OCI-LY3 (cell line): Measurements from ENCODE around the gene SMIM21.

Experiments
- H2AFZ ChIP-seq: fragments of 200-600, 300-600 bp; shearing (Covaris generic); 2 replicates; pipeline ENCODE4 v1.6.0; 2014; ENCODE audit warnings: antibody characterized with exemption, low read depth, low read length
- H3K27ac ChIP-seq: fragments of 200-600, 300-600 bp; sonication (generic); 2 replicates; pipeline ENCODE4 v1.5.1; 2014; ENCODE audit warnings: mild to moderate bottlenecking, low read length, moderate library complexity, mixed read lengths
- H3K27me3 ChIP-seq: fragments of 200-600, 300-600 bp; sonication (generic); 2 replicates; pipeline ENCODE4 v1.6.1; 2014; ENCODE audit warnings: low read depth, low read length, mixed read lengths
- H3K36me3 ChIP-seq: fragments of 200-600, 300-600 bp; sonication (generic); replicated peaks from 2 replicates; pipeline ENCODE3; 2014; ENCODE audit warnings: low read depth, low read length, mixed read lengths
- H3K4me1 ChIP-seq: fragments of 300-600, 200-600 bp; sonication (generic); 2 replicates; pipeline ENCODE4 v1.6.1; 2014; ENCODE audit warnings: low read length, mixed read lengths
- H3K4me2 ChIP-seq: fragments of 200-600, 300-600 bp; sonication (generic); 2 replicates; pipeline ENCODE4 v1.6.1; 2014; ENCODE audit warnings: low read length, mixed read lengths
- H3K4me3 ChIP-seq: fragments of 300-600, 200-600 bp; sonication (generic); 2 replicates; pipeline ENCODE4 v1.5.1; 2014; ENCODE audit warnings: antibody characterized with exemption, mild to moderate bottlenecking, low read length, moderate library complexity
- H3K79me2 ChIP-seq: fragments of 300-600, 200-600 bp; shearing (Covaris generic); 2 replicates; pipeline ENCODE4 v1.6.1; 2014; ENCODE audit warnings: mild to moderate bottlenecking, low read length, mixed read lengths
- H3K9ac ChIP-seq: fragments of 300-600, 200-600 bp; shearing (Covaris generic); 2 replicates; pipeline ENCODE4 v1.6.0; 2014; ENCODE audit warnings: mild to moderate bottlenecking, low read length, moderate library complexity
- H3K9me3 ChIP-seq: fragments of 200-600, 300-600 bp; shearing (Covaris generic); 2 replicates; pipeline ENCODE4 v1.6.1; 2014; ENCODE audit warnings: low read length, mixed read lengths; ENCODE audit not compliant: insufficient read depth
- H4K20me1 ChIP-seq: fragments of 200-600, 300-600 bp; sonication (generic); 2 replicates; pipeline ENCODE4 v1.6.1; 2016; ENCODE audit warnings: low read length, mixed read lengths; ENCODE audit not compliant: insufficient read depth
- CTCF ChIP-seq: fragments of 200-600, 300-600 bp; sonication (generic); IDR thresholded peaks from 2 replicates; pipeline ENCODE4 v1.5.1; 2014; ENCODE audit warnings: antibody characterized with exemption, low read length, low read depth
- EZH2phosphoT487 ChIP-seq: fragments of 200-600 bp; shearing (Covaris generic); IDR thresholded peaks from 2 replicates; pipeline ENCODE4 v1.6.1; 2018; ENCODE audit warnings: antibody characterized with exemption, mixed run types, low read depth

SMIM21 gene

GRCh38 chr18:75391279-75392225, 36.0 kb downstream of the SMIM21 start:
- TF ChIP-seq CTCF: no peak
- no peak for TF ChIP-seq EZH2phosphoT487
- H3K27me3 ChIP-seq: peaks cover 11% of the 10 kb centered on the region

GRCh38 chr18:75390854-75391253, 36.6 kb downstream of the SMIM21 start:
- no peaks in the 10 kb centered on the region for H3K9me3 ChIP-seq
- no peak overlapping the region for H2AFZ ChIP-seq
- H3K4me1 ChIP-seq: no peaks in the 10 kb centered on the region
- H3K4me2 ChIP-seq: no peak overlapping the region
- H3K4me3 ChIP-seq: no peak overlapping the region
- no peaks in the 10 kb centered on the region for H3K79me2 ChIP-seq
- no peaks in the 10 kb centered on the region for H4K20me1 ChIP-seq
- H3K27ac ChIP-seq: no peak overlapping the region
- H3K9ac ChIP-seq: no peak overlapping the region
- no peak for TF ChIP-seq CTCF
- no peak for TF ChIP-seq EZH2phosphoT487
- H3K36me3 ChIP-seq: no peaks in the 10 kb centered on the region
- peaks cover 15% of the 10 kb centered on the region for H3K27me3 ChIP-seq

More at GRCh38 chr18:75391279-75392225, 36.0 kb downstream of the SMIM21 start:
- no peak overlapping the region for H3K4me2 ChIP-seq
- no peak overlapping the region for H3K4me3 ChIP-seq
- no peaks in the 10 kb centered on the region for H3K36me3 ChIP-seq
- H3K9me3 ChIP-seq: no peaks in the 10 kb centered on the region
- no peaks in the 10 kb centered on the region for H4K20me1 ChIP-seq
- no peaks in the 10 kb centered on the region for H3K79me2 ChIP-seq
- H3K9ac ChIP-seq: no peak overlapping the region
- H3K4me1 ChIP-seq: no peaks in the 10 kb centered on the region
- H2AFZ ChIP-seq: no peak overlapping the region
- H3K27ac ChIP-seq: no peak overlapping the region

GRCh38 chr18:75384144-75384543, 43.4 kb downstream of the SMIM21 start:
- H2AFZ ChIP-seq: no peak overlapping the region
- peaks cover 8% of the 10 kb centered on the region; the same call in 1 of the 2 replicates for H3K9me3 ChIP-seq
- H3K36me3 ChIP-seq: no peaks in the 10 kb centered on the region
- no peak overlapping the region for H3K9ac ChIP-seq
- H3K79me2 ChIP-seq: no peaks in the 10 kb centered on the region
- H3K4me3 ChIP-seq: no peak overlapping the region
- H4K20me1 ChIP-seq: no peaks in the 10 kb centered on the region
- H3K27me3 ChIP-seq: peaks cover 58% of the 10 kb centered on the region
- no peaks in the 10 kb centered on the region for H3K4me1 ChIP-seq
- H3K27ac ChIP-seq: no peak overlapping the region
- no peak overlapping the region for H3K4me2 ChIP-seq
- TF ChIP-seq EZH2phosphoT487 (no peak), CTCF (no peak)
